Mucosa of descending colon (tissue), 3 donors: Measurements from ENCODE around the gene HHAT. TPM values are rescaled to one million over a fixed set of nuclear protein-coding genes. Genes with fewer than 3 reads are reported as not detected.

Source experiments
- ATAC-seq: fragments of 200-7000 bp; cut with Tn5 transposase; one replicate; pipeline ENCODE4 v1.9.1; 2020; ENCODE audit warnings: mild to moderate bottlenecking, moderate library complexity
- DNase-seq, 3 donors: peaks; one replicate each; pipeline ENCODE4 v3.0.0-alpha.2; 2020
- H3K36me3 ChIP-seq: fragments of 200-600 bp; one replicate; pipeline ENCODE4 v1.8.0; 2021; ENCODE audit warnings: low read depth, mild to moderate bottlenecking
- H3K4me1 ChIP-seq: fragments of 200-600 bp; one replicate; pipeline ENCODE4 v1.8.0; 2021; ENCODE audit warnings: low read depth, mild to moderate bottlenecking
- H3K4me3 ChIP-seq: fragments of 200-600 bp; one replicate; pipeline ENCODE4 v1.8.0; 2021; ENCODE audit warnings: mild to moderate bottlenecking
- H3K9me3 ChIP-seq: fragments of 200-600 bp; one replicate; pipeline ENCODE4 v1.8.0; 2021; ENCODE audit warnings: mild to moderate bottlenecking
- intact Hi-C, 2 donors: fragments of 100-400 bp; cut with DNase I in 1 of 2; cut with micrococcal nuclease in 1 of 2; formaldehyde crosslinking; loops; one replicate each; pipeline versions ENCODE4 v1.11.0 to v1.11.1; 2022; cut with DNase I, micrococcal nuclease
- total RNA-seq, 3 donors: library from RNA; stranded (reverse); fragmentation: NEBNext Ultra II Directional in 2 of 3; extraction: Animal tissue kit (Norgen Biotek cat#: 25700) in 2 of 3; gene quantifications; one replicate each; pipeline versions ENCODE4 v1.2.1 to v1.2.4, GENCODE V29; 2021 to 2023
- TF ChIP-seq, protein P1 (sequence below): fragments of 200-600 bp; IDR thresholded peaks from one replicate; pipeline ENCODE4 v1.8.0; 2022; ENCODE audit warnings: antibody characterized with exemption, mild to moderate bottlenecking
- donor health status: DM: no; HTN: no; CAD: no; lungs with moderate emphysema.
- donor health status: DM: no; HTN: no; CAD: no.
- donor health status: DM: no; HTN: yes; CAD: no.

Gene HHAT
- total RNA-seq, 3 donors from 2014 or later, result 4.1 to 8.6 (median 5.9) TPM

DNA sequence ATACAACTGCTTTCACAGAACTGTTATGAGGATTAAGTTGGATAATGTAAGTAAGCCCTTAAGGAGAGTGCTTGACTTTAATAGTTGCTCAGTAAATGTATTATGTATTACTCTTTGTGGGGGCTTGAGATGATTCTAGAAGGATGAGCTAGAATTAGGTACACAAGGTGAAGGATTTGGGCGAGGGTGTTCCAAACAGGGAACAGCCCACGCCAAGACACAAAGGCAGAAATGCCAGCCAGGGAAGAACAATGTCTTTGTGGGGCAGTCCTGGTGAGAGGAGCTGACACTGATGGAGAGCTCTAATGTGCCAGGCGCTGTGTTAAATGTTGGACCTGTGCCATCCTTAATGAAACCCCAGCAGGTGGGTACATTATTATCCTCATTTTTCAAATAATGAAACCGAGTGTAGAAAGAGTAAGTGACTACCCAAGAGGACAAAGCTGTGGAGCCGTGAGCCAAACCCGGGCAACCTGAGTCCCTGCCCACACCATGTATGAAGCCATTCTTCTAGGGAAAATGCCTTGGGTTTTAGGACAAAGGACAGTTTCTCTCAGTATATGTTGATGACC is 362.4 kb downstream of the HHAT start:
- DNase-seq (no peak), ATAC-seq (no peak)
- Histone ChIP-seq H3K9me3 (no peaks in the 10 kb centered on the region), H3K4me1 (no peaks in the 10 kb centered on the region), H3K4me3 (no peak overlapping the region), H3K36me3 (no peaks in the 10 kb centered on the region)
- TF ChIP-seq, protein P1, sequence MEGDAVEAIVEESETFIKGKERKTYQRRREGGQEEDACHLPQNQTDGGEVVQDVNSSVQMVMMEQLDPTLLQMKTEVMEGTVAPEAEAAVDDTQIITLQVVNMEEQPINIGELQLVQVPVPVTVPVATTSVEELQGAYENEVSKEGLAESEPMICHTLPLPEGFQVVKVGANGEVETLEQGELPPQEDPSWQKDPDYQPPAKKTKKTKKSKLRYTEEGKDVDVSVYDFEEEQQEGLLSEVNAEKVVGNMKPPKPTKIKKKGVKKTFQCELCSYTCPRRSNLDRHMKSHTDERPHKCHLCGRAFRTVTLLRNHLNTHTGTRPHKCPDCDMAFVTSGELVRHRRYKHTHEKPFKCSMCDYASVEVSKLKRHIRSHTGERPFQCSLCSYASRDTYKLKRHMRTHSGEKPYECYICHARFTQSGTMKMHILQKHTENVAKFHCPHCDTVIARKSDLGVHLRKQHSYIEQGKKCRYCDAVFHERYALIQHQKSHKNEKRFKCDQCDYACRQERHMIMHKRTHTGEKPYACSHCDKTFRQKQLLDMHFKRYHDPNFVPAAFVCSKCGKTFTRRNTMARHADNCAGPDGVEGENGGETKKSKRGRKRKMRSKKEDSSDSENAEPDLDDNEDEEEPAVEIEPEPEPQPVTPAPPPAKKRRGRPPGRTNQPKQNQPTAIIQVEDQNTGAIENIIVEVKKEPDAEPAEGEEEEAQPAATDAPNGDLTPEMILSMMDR, result no peak
- intact Hi-C loops, result no loop called here

DNA sequence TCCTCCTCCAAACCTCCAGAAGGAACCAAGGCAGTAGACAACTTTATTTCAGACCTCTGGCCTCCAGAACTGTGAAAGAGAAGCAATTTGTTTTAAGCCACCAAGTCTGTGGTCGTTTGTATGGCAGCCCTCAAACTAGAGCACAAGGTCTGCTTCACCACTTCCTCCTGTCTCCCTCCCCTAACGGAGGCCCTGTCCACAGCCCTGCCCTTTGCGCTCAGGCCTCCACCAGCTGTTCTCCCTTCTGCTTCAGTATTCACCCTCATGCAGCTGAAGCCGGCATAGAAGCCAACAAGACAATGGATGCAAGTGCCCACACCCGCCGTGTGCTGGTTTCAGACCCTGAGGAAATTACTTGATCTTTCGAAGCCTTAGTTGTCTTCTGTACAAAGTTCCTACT is 364.1 kb downstream of the HHAT start:
- intact Hi-C loops, result no loop called here
- Histone ChIP-seq H3K36me3 (no peaks in the 10 kb centered on the region), H3K9me3 (no peaks in the 10 kb centered on the region), H3K4me3 (no peak overlapping the region), H3K4me1 (no peaks in the 10 kb centered on the region)
- TF ChIP-seq, protein P1, result no peak
- ATAC-seq, result no peak
- DNase-seq, result no peak

DNA sequence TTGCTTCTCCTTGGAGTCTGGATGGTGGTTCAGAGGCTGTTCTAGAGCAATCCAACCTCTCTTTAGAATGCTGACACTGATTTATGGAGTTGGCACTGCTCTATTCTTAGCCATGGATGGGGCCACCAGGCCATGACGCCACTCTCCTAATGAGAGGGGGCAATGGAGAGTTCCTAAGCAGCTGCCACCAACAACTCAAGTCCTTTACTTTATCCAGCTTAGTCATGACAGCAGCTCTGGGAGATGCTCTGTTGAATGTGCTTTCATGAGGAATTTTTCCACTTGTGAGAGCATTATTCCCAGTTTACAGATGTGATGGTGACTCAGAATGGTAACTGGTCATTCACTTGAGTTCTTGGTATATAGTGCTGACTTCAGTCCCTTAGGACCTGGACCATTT is 366.3 kb downstream of the HHAT start:
- H3K4me3 ChIP-seq, result no peak overlapping the region
- ATAC-seq, result no peak
- no peaks in the 10 kb centered on the region for H3K4me1 ChIP-seq
- no peaks in the 10 kb centered on the region for H3K9me3 ChIP-seq
- intact Hi-C loops, result no loop called here
- H3K36me3 ChIP-seq, result no peaks in the 10 kb centered on the region
- TF ChIP-seq, protein P1, result no peak
- DNase-seq, result no peak

DNA sequence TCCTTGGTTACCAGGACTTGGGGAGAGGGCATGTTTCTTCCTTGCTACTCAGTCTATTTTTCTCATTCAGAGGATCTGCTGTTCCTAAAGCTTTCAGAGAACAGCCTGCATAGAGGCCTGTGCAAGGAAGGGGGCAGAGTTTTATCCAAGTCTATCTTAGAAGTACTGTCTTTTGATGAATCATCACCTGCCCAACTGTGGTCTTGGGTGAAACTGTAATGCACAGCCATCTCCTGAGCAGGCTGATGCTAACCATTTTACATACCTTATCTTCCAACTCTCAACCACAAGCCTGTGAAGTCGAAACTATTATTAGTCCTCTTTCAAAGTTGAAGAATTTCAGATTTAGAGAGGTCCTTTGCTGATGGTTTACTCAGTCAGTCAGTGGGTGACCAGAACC is 368.0 kb downstream of the HHAT start:
- TF ChIP-seq, protein P1, result no peak
- intact Hi-C loops, result no loop called here
- Histone ChIP-seq H3K36me3 (no peaks in the 10 kb centered on the region), H3K4me3 (no peak overlapping the region), H3K4me1 (no peaks in the 10 kb centered on the region), H3K9me3 (no peaks in the 10 kb centered on the region)
- ATAC-seq, result no peak
- no peak for DNase-seq

DNA sequence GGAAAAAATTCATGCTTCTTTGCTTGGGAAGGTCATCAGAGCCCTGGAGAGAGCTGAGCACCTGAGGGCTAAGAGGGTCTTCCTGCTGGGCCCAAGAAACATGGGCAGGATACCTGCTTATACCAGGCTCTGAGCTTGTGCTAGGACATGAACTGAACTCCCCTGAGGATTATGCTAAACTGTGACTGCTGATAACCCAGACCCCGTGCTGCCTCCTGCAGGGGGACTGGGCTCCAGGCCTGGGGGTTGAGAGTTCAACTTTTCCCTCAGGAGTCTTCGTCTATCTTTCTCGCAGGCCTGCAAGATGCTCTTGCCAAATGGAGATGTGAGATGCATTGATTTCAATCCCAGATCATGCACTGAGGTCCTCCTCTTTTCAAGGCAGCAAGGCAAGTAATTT is 368.5 kb downstream of the HHAT start:
- H3K9me3 ChIP-seq, result no peaks in the 10 kb centered on the region
- intact Hi-C loops, result no loop called here
- TF ChIP-seq, protein P1, result no peak
- H3K36me3 ChIP-seq, result no peaks in the 10 kb centered on the region
- H3K4me3 ChIP-seq, result no peak overlapping the region
- ATAC-seq (no peak), DNase-seq (no peak)
- no peaks in the 10 kb centered on the region for H3K4me1 ChIP-seq

DNA sequence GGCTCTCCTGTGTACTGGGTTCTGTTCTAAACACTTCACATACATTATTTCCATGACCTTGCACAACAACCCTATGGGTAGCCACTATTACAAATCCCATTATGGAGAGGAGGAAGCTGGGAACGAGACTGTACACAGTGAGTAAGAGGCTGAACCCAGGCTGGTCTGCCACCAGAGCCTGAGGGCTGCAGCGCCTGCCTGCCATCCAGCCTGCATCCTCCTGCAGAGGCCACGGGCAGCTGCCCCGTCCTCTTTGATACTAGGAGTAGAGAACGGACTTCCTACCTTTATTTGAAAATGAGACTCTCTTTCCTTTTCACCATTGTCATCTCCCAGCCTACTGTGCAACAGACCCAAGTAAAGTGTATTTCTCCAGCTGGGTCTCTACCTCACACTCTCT is 370.0 kb downstream of the HHAT start:
- H3K36me3 ChIP-seq, result no peaks in the 10 kb centered on the region
- DNase-seq (no peak), ATAC-seq (no peak)
- no peaks in the 10 kb centered on the region for H3K4me1 ChIP-seq
- H3K9me3 ChIP-seq, result no peaks in the 10 kb centered on the region
- intact Hi-C loops, result no loop called here
- TF ChIP-seq, protein P1, result no peak
- H3K4me3 ChIP-seq, result no peak overlapping the region
